PC-9 (cell line): ENCODE results near the gene YY1.

ENCODE experiments used
- CTCF ChIP-seq: fragments of 200-600 bp; sonication (generic); conservative IDR thresholded peaks from 2 replicates; pipeline ENCODE4 v1.6.1; 2017; ENCODE audit warnings: mixed run types, antibody characterized with exemption, mild to moderate bottlenecking, moderate library complexity
- EZH2 ChIP-seq: fragments of 200-600 bp; sonication (generic); IDR thresholded peaks from 2 replicates; pipeline ENCODE4 v1.8.0; 2017; ENCODE audit warnings: antibody characterized with exemption, low read depth

GRCh38 chr14:100192250-100192671, 46.7 kb upstream of the YY1 start:
- TF ChIP-seq CTCF, result no peak
- TF ChIP-seq EZH2, result no peak
